Esophagus muscularis mucosa (tissue), 4 donors: ENCODE results near the gene TANC1. TPM values are rescaled to one million over a fixed set of nuclear protein-coding genes. Genes with fewer than 3 reads are reported as not detected.

Experiments
- DNase-seq: peaks from one replicate; pipeline ENCODE4 v3.0.0-alpha.2; 2017; ENCODE audit errors: extremely low spot score
- H3K27ac ChIP-seq, 4 donors: fragments of 200-600 bp; sonication (generic); replicated peaks in 1 of 4; 1 replicate in 3 of 4; 2 replicates in 1 of 4; pipeline ENCODE4 v1.5.1; 2016 to 2019; ENCODE audit warnings: mild to moderate bottlenecking in 1 of 4
- H3K27me3 ChIP-seq, 4 donors: fragments of 200-600 bp; sonication (generic); one replicate each; pipeline versions ENCODE4 v1.5.1 to v1.6.0; 2016 to 2019
- H3K36me3 ChIP-seq, 4 donors: fragments of 200-600 bp; sonication (generic); one replicate each; pipeline ENCODE4 v1.5.1; 2016 to 2019
- H3K4me1 ChIP-seq, 4 donors: fragments of 200-600 bp; sonication (generic); one replicate each; pipeline ENCODE4 v1.5.1; 2016 to 2019
- H3K4me3 ChIP-seq, 4 donors: fragments of 200-600 bp; sonication (generic); 1 replicate in 2 of 4; 2 replicates in 2 of 4; pipeline ENCODE4 v1.5.1; 2016 to 2019; ENCODE audit warnings: mild to moderate bottlenecking in 4 of 4, moderate library complexity in 1 of 4
- H3K9me3 ChIP-seq, 4 donors: fragments of 200-600 bp; sonication (generic); 1 replicate in 3 of 4; 2 replicates in 1 of 4; pipeline ENCODE4 v1.5.1; 2016 to 2019
- CTCF ChIP-seq, 3 experiments: fragments of 200-600 bp in 2 of 3; fragments of 450-650 bp in 1 of 3; sonication (generic) in 2 of 3; IDR thresholded peaks; one replicate each; pipeline ENCODE4 v1.5.1; 2017 to 2019; ENCODE audit warnings: antibody characterized with exemption in 3 of 3, mild to moderate bottlenecking in 2 of 3, moderate library complexity in 1 of 3
- EP300 ChIP-seq: sonication (generic); formaldehyde crosslinking; IDR thresholded peaks from one replicate; pipeline ENCODE4 v1.6.1; 2017; ENCODE audit warnings: antibody characterized with exemption
- POLR2A ChIP-seq: fragments of 450-650 bp; IDR thresholded peaks from one replicate; pipeline ENCODE4 v1.6.1; 2017; ENCODE audit warnings: antibody characterized with exemption, moderate library complexity, mild to moderate bottlenecking, low read depth
- POLR2AphosphoS5 ChIP-seq, 2 donors: sonication (generic); formaldehyde crosslinking; IDR thresholded peaks; one replicate each; pipeline ENCODE4 v1.6.1; 2017; ENCODE audit warnings: antibody characterized with exemption in 2 of 2
- WGBS: methylation state at CpG from one replicate; pipeline ENCODE4 v1.1.5; 2018; 5-methylcytosine and 5-hydroxymethylcytosine counted together
- intact Hi-C: fragments of 100-400 bp; cut with DNase I; formaldehyde crosslinking; loops from one replicate; pipeline ENCODE4 v1.15.1; 2023
- total RNA-seq, 4 donors: library from RNA; depleted of rRNA; stranded (reverse); fragments of >200 nt; gene quantifications; one replicate each; pipeline versions ENCODE4 v1.1.0 to v1.2.1, GENCODE V29; 2016

TANC1 gene
- total RNA-seq, 4 donors from 2014 or later, result 34.3 to 54.0 (median 52.9) TPM

GRCh38 chr2:158989165-158989564 is 20.7 kb downstream of the TANC1 start:
- H3K4me1 ChIP-seq, result peaks cover 34 to 53% (median 45%) of the 10 kb centered on the region in 4 donors
- peak; percentile 72 for DNase-seq
- H3K27me3 ChIP-seq, result no peaks in the 10 kb centered on the region
- no peaks in the 10 kb centered on the region for H3K36me3 ChIP-seq
- H3K9me3 ChIP-seq, result no peaks in the 10 kb centered on the region
- H3K4me3 ChIP-seq, result no peak overlapping the region
- no peak for TF ChIP-seq POLR2AphosphoS5 (IDR thresholded peaks at IDR 0.05)
- TF ChIP-seq POLR2A, result no peak
- TF ChIP-seq CTCF (IDR thresholded peaks at IDR 0.05), result no peak
- no peak for TF ChIP-seq EP300
- no peak overlapping the region for H3K27ac ChIP-seq
- 85% methylated on average over 5 of the region's 5 CpGs for WGBS
- intact Hi-C loops, result no loop called here

- TF ChIP-seq CTCF (IDR thresholded peaks at IDR 0.05) (no peak), EP300 (no peak), POLR2A (no peak), POLR2AphosphoS5 (IDR thresholded peaks at IDR 0.05) (no peak)
- DNase-seq, result peak; percentile 60
- peaks cover 30 to 53% (median 44%) of the 10 kb centered on the region in 4 donors for H3K4me1 ChIP-seq
- no peaks in the 10 kb centered on the region for H3K9me3 ChIP-seq
- H3K27ac ChIP-seq, result no peak overlapping the region
- intact Hi-C loops, result no loop called here
- no peak overlapping the region for H3K4me3 ChIP-seq
- WGBS, result 93% methylated on average over 6 of the region's 6 CpGs
- no peaks in the 10 kb centered on the region for H3K27me3 ChIP-seq
- no peaks in the 10 kb centered on the region for H3K36me3 ChIP-seq
These were observed 22.2 kb downstream of the TANC1 start for GRCh38 chr2:158990397-158991214.

GRCh38 chr2:158993030-158993429 is 24.6 kb downstream of the TANC1 start:
- 93% methylated on average over 5 of the region's 5 CpGs for WGBS
- Histone ChIP-seq H3K27ac (no peak overlapping the region), H3K36me3 (no peaks in the 10 kb centered on the region), H3K27me3 (no peaks in the 10 kb centered on the region), H3K4me1 (peaks cover 36 to 58% (median 47%) of the 10 kb centered on the region in 4 donors), H3K4me3 (no peak overlapping the region), H3K9me3 (no peaks in the 10 kb centered on the region)
- no peak for TF ChIP-seq POLR2AphosphoS5 (IDR thresholded peaks at IDR 0.05)
- no peak for TF ChIP-seq POLR2A
- TF ChIP-seq CTCF (IDR thresholded peaks at IDR 0.05), result no peak
- no peak for TF ChIP-seq EP300
- intact Hi-C loops, result no loop called here
- DNase-seq, result no peak

GRCh38 chr2:158993721-158994587 is 25.5 kb downstream of the TANC1 start:
- WGBS, result 90% methylated on average over 4 of the region's 4 CpGs
- no peak for DNase-seq
- H3K4me1 ChIP-seq, result peaks cover 38 to 58% (median 47%) of the 10 kb centered on the region in 4 donors
- intact Hi-C loops, result no loop called here
- H3K9me3 ChIP-seq, result no peaks in the 10 kb centered on the region
- no peak overlapping the region for H3K27ac ChIP-seq
- no peaks in the 10 kb centered on the region for H3K36me3 ChIP-seq
- no peaks in the 10 kb centered on the region for H3K27me3 ChIP-seq
- TF ChIP-seq POLR2A, result no peak
- TF ChIP-seq CTCF (IDR thresholded peaks at IDR 0.05), result no peak
- no peak for TF ChIP-seq EP300
- TF ChIP-seq POLR2AphosphoS5 (IDR thresholded peaks at IDR 0.05), result no peak
- no peak overlapping the region for H3K4me3 ChIP-seq
